Spleen (tissue), 7 donors: ENCODE data around the gene SMCP.

Experiments used
- CTCF ChIP-seq, 11 experiments: fragments of 200-600 bp in 7 of 11; fragments of 450-650 bp in 4 of 11; sonication (generic) in 4 of 11; IDR thresholded peaks in 8 of 11; conservative IDR thresholded peaks in 3 of 11; 1 replicate in 7 of 11; 2 replicates in 4 of 11; pipeline versions ENCODE4 v1.4.0 to v1.8.0; 2016 to 2021; ENCODE audit warnings: antibody characterized with exemption in 11 of 11, inconsistent platforms in 4 of 11, mild to moderate bottlenecking in 1 of 11
- POLR2A ChIP-seq, 3 donors: fragments of 450-650 bp; IDR thresholded peaks; one replicate each; pipeline ENCODE4 v1.5.1; 2017; ENCODE audit warnings: antibody characterized with exemption in 3 of 3, mild to moderate bottlenecking in 1 of 3
- POLR2AphosphoS5 ChIP-seq, 3 donors: sonication (generic); formaldehyde crosslinking; IDR thresholded peaks; one replicate each; pipeline ENCODE4 v1.5.1; 2017; ENCODE audit warnings: antibody characterized with exemption in 3 of 3
- donor health status: DM: no; HTN: no; CAD: no; lungs with moderate emphysema.
- donor health status: DM: no; HTN: no; CAD: no.
- donor health status: DM: no; HTN: no; CAD: no.

GRCh38 chr1:152904688-152905440, 26.7 kb downstream of the SMCP start:
- no peak for TF ChIP-seq CTCF (IDR thresholded peaks at IDR 0.05 in 8 of 11, conservative IDR thresholded peaks at IDR 0.05 in 3 of 11)
- TF ChIP-seq POLR2A (IDR thresholded peaks at IDR 0.05): no peak
- TF ChIP-seq POLR2AphosphoS5 (IDR thresholded peaks at IDR 0.05): no peak
